ENCODE data around the gene SLC6A7.

SLC6A7 gene

DNA sequence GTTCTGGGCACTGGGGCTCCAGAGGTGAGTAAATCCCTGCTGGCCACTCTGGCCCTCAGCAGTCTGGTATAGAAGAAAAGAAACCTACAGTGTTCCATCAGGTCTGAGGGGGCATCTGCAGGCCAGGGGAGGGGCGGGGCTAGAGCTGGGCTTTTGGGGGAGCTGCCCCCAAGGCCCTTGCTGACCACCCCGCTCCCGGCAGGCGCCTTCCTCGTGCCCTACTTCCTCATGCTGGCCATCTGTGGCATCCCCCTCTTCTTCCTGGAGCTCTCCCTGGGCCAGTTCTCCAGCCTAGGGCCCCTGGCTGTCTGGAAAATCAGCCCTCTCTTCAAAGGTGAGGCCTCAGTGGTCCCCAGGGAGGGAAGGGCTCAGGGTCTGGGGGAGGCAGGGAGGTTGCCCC lies 6.7 kb downstream of the SLC6A7 start:
- DNase-seq, result no peak

DNA sequence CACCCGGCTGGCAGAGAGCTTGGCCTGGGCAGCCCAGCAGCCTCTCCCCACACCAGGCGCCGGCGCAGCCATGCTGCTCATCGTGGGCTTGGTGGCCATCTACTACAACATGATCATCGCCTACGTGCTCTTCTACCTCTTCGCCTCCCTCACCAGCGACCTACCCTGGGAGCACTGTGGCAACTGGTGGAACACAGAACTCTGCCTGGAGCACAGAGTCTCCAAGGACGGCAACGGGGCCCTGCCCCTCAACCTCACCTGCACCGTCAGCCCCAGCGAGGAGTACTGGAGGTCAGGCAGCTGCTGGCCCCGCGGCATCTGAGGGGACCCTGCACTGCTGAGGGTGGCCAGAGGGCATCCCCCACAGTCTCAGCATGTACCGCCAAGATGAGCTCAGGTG lies 7.1 kb downstream of the SLC6A7 start:
- no peak for DNase-seq

DNA sequence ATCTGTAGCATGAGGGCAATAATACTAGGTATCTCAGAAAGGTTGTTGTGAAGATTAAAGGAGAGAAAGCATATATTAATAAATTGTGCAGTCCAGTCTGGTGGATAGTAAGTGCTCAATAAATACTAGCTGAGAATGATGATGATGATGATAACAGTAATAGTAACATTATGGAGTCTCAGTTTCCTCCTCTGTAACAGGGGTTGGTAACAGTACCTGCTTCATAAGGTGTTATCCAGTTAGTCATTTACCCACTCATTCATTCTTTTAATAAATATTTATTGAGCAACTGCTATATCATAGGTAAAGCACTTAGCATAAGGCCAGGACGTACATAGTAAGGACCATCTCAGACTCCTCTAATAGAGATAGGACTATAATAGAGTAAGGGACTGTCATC lies 7.6 kb downstream of the SLC6A7 start:
- no peak for DNase-seq

DNA sequence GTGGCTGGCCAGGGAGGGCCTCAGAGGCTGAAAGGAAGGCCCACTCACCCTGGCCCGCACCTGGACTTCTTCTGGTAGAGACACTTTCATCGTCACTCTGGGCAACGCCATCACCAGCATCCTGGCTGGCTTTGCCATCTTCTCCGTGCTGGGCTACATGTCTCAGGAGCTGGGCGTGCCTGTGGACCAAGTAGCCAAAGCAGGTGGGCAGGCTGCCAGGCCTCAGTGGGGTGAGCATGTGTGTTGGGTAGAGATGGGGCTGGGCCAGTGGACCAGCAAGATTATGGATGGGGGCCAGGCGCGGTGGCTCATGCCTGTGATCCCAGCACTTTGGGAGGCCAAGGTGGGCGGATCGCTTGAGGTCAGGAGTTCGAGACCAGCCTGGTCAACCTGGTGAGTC lies 12.6 kb downstream of the SLC6A7 start:
- DNase-seq, result no peak

DNA sequence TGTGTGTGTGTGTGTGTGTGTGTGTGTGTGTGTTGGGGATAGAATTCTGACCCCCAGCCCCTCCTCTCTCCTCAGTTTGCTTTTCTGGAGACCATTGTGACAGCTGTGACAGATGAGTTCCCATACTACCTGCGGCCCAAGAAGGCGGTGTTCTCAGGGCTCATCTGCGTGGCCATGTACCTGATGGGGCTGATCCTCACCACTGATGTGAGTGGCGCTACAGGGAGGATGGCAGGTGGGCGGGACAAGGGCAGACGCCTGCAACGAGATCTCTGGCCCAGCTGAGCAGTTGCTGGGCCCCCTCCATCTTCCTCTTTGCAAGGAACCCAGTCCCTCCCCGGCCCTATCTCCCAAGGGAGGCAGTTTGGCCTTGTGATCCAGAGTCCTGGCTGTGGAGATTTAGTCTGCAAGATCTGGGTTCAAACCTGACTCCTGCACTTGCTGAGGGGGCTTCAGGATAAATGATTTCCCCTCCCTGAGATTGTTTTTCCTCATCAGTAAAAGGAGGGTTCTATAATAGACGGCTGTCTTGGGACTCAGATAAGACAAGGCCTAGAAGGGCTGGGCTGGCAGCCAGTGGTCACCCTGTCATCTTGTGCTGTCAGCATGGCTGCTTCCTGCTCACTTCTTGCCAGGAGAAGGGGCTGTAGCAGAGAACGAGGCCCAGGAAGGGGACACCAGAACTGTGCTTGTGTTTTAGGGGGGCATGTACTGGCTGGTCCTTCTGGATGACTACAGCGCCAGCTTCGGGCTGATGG lies 14.1 kb downstream of the SLC6A7 start:
- DNase-seq, result no peak

DNA sequence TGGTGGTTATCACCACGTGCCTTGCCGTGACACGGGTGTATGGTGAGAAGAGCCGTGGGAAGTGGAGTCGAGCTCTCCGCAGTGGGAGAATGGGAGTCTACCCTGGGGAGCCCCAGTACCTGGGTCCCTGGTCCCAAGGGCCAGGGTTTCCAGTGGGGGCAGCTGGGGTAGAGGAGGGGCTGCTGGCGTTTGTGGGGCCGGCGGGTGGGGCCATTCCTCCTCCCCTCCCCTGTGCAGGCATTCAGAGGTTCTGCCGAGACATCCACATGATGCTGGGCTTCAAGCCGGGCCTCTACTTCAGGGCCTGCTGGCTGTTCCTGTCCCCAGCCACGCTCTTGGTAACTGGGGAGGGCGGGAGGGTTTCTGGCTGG lies 14.7 kb downstream of the SLC6A7 start:
- DNase-seq, result no peak

DNA sequence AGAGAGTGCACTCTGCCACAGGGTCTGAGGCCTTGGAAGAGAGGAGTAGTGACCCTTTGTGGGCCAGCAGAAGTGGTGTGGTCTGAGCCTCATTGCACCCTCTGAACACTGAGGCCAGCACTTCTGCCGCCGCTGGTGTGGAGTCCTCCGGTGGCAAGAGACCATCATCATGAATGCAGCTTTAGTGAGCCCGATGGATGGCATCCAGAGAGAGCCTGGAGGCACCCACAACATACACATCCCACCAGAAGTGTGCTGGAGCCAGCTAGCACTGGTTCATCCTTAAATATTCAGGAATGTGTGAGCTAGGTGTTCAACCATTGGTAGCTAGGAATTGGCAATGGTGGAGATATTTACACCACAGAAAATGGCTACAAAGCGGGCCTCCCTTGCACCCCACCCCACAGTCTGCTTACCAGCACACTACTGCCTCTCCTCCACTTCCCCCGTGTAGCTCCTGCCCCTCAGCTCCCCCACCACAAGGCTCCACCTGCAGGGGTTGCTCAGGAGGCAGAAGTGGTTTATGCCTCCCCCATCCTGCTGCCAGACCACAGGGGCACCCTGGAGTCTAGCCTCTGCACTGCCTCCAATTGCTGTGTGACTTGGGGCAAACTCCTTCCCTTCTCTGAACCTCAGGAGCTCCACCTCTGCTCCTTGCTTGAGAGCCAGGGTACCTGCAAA lies 16.4 kb downstream of the SLC6A7 start:
- no peak for DNase-seq

DNA sequence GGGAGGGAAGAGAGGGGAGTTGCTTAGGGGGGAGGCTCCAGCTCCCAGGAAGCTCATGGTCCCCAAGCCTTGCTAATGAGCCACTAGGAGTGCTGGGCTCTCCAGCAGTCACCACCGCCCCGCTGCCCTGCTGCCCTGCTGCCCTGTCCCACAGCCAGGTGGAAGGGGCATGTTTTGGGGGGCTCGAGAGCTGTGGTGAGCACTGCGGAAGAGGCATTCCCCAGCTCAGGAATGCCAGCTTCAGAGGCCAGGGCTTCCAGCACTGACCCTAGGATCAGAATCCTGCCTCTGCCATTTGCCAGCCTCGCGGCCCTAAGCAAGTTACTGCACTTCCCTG lies 16.9 kb downstream of the SLC6A7 start:
- DNase-seq, result no peak

DNA sequence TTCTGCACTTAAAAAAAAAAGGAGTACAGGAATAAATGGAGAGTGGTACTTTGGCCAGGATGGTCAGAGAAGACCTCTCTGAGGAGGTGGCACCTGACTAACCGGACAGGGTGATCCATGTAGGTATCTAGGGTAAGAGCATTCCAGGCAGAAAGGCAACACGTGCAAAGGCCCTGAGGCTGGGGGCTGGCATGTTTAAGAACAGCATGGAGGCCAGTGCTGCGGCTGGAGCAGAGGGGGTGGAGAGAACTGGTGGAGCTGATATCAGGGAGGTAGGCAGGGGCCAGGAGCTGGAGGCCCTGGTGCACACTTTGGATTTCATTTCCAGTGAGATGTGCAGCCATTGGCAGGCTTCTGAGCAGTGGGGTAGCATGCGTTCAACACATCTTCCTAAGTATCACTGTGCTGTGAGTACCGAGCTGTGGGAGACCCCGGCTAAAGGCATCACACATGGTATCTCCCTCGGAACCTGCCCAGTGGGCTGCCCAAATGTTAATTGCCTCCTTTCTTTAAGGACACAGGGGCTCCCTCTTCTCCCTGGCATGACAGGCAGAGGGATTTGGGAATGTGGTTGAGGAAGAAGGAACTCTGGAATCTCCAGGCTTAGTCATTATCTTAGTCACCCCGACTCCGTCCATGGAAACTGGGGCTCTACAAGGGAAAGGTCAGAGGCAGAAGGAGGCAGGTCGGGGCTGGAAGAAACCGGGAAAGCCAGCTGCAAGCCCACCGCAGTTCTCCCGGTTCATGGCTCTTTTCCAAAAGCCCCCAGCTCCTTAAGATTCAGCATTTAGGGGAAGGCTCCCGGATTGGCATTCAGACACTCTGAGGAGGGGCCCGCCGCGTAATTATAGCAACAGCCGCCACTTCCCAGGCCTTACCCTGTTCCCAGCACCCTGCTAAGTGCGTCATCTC lies 18.6 kb downstream of the SLC6A7 start:
- no peak for DNase-seq

DNA sequence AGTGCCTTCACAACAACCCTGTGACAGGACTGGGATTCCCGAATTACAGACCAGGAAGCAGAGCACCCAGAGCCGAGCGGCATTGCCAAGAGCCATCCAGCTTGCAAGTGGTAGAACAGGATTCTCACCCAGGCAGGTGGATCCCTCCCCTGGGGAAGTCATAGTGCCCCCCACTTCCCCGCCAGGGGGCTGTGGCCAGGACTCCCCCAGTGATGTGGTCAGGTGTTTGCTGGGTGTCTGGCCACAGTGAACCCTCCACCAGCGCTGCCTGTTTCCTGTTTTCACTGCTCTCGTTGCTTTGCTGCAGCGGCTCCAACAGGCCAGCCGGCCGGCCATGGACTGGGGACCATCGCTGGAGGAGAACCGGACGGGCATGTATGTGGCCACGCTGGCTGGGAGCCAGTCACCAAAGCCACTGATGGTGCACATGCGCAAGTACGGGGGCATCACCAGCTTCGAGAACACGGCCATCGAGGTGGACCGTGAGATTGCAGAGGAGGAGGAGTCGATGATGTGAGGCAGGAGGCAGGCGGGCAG lies 19.3 kb downstream of the SLC6A7 start:
- DNase-seq, result no peak

DNA sequence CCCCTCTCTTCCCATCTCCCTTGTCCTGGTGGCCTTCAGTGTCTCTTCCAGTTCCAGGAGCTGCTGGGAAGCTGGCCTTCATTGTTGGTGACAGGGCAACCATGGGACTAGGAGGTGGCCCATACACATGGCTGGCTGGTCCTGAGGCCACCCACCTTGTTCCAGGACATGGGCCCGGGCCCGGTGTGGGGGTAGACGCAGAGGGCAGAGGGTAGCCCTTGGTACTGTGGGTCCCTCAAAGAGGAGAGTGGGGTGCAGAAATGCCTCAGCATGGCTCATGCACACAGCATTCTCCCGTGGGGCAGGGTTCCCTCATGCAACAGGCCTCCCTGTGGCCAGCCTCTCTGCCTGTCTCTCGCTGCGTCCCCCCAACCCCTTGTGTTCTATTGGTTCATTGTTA lies 20.8 kb downstream of the SLC6A7 start:
- DNase-seq, result no peak

DNA sequence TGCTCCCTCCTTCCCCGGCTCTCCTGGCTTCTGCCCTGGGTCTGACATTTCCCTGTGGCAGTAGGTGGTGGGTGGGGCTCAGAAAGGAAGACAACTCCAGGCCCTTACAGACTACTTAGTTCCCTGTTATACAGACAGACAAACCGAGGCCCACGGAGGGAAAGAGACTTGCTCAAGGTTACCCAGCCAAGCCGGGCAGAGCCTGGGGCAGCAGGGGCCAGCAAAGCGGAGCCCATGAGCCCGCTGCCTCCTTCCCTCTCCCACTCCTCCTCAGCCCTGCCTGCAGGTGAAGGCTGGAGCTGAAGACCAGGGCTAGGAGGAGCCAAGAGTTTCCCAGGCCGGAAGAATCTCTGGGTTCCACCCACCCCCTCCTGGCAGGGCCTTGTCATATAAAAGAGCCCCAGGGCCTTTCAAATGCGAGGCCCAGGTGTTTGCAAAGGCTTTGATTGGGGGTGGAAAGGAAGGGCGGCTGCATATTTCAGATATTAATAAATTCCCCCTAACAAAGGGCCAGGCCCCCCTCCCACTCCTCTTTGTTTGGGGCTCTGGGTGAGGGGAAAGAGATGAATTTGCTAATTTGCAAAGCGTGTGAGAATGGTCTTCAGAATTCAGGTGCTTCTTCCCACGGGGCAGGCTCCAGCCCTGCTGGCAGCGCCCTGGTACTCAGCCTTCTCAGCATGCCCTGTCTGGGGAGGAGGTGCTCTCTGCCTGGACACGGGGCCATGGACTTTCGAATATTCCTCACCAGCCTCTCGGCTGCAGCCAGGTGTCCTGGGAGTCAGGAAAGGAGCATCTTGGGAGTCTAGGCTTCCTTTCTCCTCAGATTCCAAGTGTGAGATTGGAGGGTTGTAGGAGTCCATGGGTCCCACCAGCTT lies 21.5 kb downstream of the SLC6A7 start:
- DNase-seq, result no peak

DNA sequence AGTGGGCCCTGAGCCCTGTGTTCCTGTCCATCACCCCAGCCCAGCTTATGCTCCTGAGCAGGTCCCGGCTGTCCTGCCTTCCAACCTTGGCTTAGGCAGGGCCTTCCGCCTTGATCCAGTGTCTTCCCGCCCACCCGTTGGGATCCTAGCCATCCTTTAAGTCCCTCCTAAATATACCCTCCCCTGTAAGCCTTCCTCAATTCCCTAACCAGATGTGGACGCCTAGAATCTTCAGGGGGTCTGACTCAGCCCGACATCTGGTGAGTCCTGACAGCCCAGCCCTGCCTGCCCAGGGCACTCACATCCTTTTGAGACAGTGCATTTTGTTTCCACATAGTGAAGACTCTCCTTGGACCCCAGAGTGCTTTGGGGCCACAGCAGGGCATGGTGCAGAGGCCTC lies 23.7 kb downstream of the SLC6A7 start:
- no peak for DNase-seq

DNA sequence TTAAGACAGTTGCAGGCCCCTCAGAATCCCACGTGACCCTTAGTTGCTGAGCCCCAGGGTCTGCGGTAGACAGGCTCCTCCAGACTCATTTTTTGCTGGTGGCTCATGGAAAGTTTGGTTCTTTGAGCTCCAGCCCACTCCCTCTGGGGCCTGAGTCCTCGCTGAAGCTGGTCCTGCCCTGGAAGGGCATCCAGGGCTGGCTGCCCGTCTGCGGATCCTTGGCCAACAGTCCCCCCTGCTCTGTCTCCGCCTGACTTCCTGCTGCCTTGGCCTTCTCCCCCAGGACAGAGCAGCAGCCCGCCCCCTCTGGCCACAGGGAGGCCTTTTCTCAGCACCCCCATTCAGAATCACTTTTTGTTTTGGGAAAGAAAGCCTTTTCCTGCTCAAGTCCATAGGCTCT lies 24.4 kb downstream of the SLC6A7 start:
- no peak for DNase-seq

DNA sequence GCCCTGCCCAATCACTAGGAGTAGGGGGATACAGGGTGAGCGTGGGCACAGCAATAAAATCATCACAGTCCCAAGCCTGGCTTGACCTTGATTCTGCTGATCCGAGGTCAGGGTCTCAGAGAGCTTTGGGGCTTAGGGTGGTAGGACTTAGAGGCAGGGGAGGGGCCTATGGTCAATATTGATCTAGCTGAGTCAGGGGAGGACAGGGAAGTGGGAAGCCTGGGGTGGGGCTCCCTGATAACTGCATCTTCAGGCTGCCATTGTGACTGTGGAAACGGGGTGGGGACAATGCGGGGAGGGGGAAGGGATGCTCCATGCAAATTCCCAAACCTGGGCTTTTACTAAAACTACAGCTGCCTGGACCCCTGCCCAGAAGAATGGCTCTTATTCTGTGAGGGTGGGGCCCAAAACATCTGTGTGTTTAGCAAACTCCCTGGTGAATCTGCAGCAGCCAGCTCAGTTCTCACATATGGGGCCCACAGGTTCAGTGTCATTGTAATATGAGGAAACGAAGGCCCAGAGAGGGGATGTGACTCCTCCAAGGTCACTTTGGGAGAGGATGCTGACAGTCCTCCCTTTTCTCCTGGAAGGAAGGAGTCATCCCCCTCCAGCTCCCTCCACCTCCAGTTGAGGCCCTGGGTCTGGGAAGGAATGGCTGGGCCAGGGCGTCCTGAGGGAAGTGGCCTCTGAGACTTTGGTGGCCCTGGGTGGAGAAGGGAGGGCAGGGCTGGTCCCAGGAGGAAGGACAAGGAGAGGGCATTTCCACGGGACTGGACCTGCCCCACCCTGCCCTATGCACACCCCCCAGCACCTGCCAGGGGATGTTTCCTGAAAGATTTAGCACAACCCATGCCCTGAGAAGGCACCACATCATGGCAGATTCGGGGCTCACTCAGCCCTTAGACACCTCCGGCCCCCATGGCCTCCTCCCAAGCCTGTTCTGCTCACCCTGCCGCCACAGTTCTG lies 26.4 kb downstream of the SLC6A7 start:
- no peak for DNase-seq

DNA sequence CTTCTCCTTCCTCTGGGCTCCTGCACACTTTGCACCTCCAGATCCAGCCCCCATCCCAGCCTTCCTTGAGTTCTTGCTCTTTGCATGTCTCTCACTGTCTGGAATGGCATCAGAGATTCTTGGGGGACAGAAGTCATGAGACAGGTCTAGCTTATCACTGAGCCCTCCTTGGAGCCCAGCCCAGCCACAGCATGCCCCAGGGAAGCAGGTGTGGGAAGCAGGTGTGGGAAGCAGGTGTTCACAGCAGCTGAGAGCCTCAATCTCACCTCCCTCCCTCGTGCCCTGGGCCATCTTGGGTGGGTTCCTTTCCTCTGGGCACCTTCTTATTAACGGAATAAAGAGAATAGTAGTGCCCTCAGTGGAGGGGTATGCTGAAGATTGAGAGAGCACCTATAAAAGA lies 27.2 kb downstream of the SLC6A7 start:
- DNase-seq, result no peak

DNA sequence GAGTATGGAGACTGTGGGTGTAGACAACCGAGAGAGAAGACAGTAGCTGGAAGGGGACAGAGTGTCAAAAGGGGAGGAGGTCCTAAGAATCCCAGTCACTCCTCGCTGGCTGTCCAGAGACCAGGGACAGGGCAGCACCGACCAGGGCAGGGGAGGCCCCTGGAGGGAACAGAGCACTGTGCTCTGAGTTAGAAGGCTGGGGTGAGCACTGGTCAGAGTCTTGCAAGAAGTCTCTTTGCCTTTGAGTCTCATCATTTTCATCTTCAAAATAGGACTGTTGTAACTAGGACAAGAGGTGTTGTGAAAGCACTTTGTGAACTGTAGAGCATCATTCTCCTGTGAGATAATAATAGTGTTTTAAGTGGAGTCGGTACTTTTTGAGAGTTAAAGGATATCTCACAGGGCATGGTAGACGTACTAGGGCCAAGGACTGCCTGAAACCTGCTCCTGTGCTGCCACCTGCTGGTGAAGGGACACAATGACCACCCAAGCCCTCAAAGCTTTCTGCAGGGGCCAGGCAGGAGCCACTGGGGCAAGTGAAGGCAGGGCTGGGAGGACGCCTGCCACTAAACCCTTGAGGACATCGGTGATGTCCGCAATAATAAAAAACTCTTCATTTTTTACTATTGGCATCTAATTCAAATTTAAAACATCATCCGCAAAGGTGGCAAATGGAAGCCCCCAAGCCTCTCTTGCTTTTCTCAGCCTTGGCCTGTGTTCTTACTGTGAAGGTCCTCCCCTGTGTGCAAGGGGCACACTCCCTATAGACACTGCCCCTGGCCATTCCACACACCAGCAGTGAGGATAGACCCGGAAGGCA lies 28.2 kb downstream of the SLC6A7 start:
- peak; percentile 76 for DNase-seq

DNA sequence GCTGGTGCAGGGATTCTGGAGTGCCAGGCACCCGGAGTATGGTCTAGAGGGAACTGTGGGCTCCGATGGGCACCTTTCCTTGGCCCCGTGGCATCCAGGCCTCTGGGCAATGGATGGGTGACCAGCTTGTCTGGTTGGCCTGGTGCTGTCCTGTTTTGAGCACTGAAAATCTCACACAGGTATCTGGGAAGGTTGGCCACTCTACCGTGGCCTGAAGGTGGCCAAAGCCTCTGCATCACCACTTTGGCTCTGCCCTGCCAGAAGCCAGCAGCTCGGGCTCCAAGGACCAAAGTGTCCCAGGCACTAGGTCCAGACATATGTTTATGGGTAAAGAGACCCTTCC lies 28.8 kb downstream of the SLC6A7 start:
- DNase-seq, result no peak

DNA sequence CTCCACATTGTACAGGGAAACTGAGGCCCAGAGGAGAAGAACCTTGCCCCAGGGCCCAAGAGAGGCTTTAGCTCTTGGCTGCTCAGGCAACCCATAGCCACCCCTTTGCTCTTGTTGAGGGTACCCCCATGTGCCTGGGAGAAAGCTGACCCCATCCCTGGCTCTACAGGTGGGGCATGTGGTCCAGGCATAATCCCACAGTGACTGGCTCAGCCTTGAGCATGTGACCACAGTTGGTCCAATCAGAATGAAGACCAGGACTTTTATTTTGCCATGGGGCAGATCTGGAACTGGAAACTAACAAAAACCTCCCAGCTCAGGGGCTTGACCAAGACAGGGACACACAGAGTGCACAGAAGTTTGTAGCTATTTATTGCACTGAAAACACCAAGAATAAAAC lies 29.3 kb downstream of the SLC6A7 start:
- DNase-seq, result no peak

DNA sequence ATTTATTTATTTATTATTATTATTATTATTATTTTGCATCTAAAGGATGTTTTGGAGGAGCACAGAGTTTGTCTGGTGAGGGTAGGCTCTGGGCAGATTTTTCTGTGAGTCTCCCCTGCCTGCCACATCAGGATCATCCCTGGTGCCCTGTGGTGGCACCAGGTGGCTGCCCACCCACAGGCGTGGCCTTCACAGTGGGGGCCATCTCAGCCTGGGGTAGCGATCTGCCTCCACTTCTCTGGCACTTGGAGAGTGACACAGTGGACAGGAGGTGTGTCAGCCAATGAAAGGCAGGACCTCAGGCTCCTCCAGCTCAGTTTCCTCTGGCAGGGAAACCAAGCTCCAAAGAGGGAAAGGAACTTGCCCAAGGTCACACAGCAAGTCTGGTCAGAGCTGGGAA lies 30.0 kb downstream of the SLC6A7 start:
- DNase-seq, result no peak

DNA sequence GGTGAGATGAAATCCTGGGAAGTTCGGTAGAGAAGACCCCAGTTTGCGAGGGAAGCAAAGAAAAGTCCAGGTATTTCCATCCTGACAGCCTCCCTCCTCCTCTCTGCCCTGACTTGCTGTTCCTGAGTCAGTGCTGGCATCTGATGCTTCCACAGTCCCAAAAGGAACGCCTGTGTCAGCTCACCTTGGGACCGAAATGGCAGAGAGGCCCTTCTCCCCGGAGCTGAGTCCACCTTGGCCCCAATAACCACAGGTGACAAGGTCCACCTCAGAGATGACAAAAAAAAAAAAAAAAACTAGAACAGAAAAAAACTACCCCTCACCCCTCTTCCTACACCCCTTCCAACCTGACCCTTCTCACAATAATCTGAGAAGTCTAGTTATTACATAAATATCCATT lies 31.6 kb downstream of the SLC6A7 start:
- DNase-seq, result no peak
